ENCODE data around the gene BANF2.

The BANF2 gene

DNA sequence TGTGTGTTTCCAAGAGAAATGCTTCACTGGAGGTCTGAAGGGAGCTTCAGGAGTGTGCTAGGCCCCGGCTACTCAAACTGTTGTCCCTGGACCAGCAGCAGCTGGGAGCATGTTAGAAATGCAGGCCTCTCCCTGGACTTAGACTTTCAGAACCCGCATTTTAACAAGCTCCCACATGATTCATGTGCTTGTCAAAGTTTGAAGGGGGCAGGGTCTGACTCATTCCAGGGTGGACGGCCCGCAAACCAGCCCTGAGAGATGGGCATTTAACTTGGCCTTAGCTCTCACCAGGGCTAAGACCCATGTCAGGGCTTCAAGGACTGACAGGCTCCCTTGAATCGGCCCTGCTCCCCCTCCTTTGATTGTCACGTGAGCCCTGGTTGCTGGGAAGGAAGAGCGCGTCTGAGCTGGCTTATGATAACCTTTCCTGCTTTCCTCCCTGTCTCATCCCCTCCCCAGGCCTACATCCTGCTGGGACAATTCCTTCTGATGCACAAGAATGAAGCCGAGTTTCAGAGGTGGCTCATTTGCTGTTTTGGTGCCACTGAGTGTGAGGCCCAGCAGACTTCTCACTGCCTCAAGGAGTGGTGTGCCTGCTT lies 35.5 kb downstream of the BANF2 start:
- peaks cover 6% of the 10 kb centered on the region; the same call in 1 of the 2 replicates for H4K20me1 ChIP-seq (ENCODE audit: insufficient read depth, low read length)
- H2AFZ ChIP-seq (ENCODE audit: low read depth, low read length), result no peak overlapping the region

DNA sequence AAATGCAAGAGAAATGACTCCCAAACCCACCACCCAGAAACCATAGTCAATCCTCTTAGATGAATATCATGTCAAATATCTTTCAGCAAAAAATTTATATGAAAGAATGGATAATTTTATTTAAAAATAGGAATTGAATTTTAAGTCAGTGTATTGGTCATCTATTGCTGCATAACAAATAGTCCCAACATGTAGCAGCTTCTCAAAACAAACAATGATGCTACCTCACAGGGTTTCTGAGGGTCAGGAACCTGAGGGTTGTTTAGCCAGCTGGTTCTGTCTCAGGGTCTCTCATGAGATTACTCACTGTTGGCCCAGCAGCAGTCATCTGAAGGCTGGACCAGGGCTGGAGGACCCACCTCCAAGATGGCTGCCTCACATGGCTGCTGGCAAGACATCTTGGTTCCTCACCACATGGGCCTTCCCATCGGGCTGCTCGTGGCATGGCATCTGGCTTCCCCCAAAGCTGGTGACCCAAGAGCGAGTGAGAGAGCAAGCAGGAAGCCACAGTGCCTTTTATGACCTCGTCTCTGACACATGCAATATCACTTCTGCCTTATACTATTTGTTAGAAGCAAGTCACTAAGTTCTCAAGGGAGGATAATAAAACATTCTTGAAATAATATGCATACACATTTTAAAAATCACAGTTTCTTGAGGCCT lies 36.3 kb downstream of the BANF2 start:
- Histone ChIP-seq H3K79me2 (ENCODE audit: insufficient read depth, low read length) (no peaks in the 10 kb centered on the region), H3K27me3 (ENCODE audit: insufficient read depth, low read length, poor library complexity) (no peaks in the 10 kb centered on the region), H2AFZ (ENCODE audit: low read depth, low read length) (no peak overlapping the region), H3K36me3 (ENCODE audit: insufficient read depth, low read length) (no peaks in the 10 kb centered on the region), H3K4me1 (ENCODE audit: insufficient read depth, low read length) (no peaks in the 10 kb centered on the region), H4K20me1 (ENCODE audit: insufficient read depth, low read length) (peaks cover 6% of the 10 kb centered on the region; the same call in 1 of the 2 replicates), H3K9ac (ENCODE audit: low read depth, low read length) (no peak overlapping the region), H3K4me3 (ENCODE audit: low read depth in 1 of 2, low read length in 2 of 2) (no peak overlapping the region), H3K9me3 (ENCODE audit: insufficient read depth, low read length, severe bottlenecking) (no peaks in the 10 kb centered on the region), H3K27ac (ENCODE audit: low read length) (no peak overlapping the region), H3K4me2 (ENCODE audit: insufficient read depth, low read length) (no peak overlapping the region)
- TF ChIP-seq EZH2 (IDR thresholded peaks at IDR 0.05; ENCODE audit: borderline replicate concordance, low read depth, low read length, severe bottlenecking), result no peak
- TF ChIP-seq, protein P1, sequence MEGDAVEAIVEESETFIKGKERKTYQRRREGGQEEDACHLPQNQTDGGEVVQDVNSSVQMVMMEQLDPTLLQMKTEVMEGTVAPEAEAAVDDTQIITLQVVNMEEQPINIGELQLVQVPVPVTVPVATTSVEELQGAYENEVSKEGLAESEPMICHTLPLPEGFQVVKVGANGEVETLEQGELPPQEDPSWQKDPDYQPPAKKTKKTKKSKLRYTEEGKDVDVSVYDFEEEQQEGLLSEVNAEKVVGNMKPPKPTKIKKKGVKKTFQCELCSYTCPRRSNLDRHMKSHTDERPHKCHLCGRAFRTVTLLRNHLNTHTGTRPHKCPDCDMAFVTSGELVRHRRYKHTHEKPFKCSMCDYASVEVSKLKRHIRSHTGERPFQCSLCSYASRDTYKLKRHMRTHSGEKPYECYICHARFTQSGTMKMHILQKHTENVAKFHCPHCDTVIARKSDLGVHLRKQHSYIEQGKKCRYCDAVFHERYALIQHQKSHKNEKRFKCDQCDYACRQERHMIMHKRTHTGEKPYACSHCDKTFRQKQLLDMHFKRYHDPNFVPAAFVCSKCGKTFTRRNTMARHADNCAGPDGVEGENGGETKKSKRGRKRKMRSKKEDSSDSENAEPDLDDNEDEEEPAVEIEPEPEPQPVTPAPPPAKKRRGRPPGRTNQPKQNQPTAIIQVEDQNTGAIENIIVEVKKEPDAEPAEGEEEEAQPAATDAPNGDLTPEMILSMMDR (IDR thresholded peaks at IDR 0.05; ENCODE audit: borderline replicate concordance, extremely low read depth, low read length, poor library complexity, severe bottlenecking), result no peak
- ATAC-seq (ENCODE audit: insufficient read depth, low read depth) (no peak), DNase-seq (no peak)

More for the DNA sequence above, 35.5 kb downstream of the BANF2 start:
- H3K4me3 ChIP-seq (ENCODE audit: low read depth in 1 of 2, low read length in 2 of 2), result no peak overlapping the region
- no peak overlapping the region for H3K27ac ChIP-seq (ENCODE audit: low read length)
- H3K36me3 ChIP-seq (ENCODE audit: insufficient read depth, low read length), result no peaks in the 10 kb centered on the region
- DNase-seq (no peak), ATAC-seq (ENCODE audit: insufficient read depth, low read depth) (no peak)
- no peaks in the 10 kb centered on the region for H3K27me3 ChIP-seq (ENCODE audit: insufficient read depth, low read length, poor library complexity)
- no peak for TF ChIP-seq EZH2 (IDR thresholded peaks at IDR 0.05; ENCODE audit: borderline replicate concordance, low read depth, low read length, severe bottlenecking)
- TF ChIP-seq, protein P1 (IDR thresholded peaks at IDR 0.05; ENCODE audit: borderline replicate concordance, extremely low read depth, low read length, poor library complexity, severe bottlenecking), result no peak
- H3K4me1 ChIP-seq (ENCODE audit: insufficient read depth, low read length), result no peaks in the 10 kb centered on the region
- no peak overlapping the region for H3K9ac ChIP-seq (ENCODE audit: low read depth, low read length)
- no peaks in the 10 kb centered on the region for H3K79me2 ChIP-seq (ENCODE audit: insufficient read depth, low read length)
- no peaks in the 10 kb centered on the region for H3K9me3 ChIP-seq (ENCODE audit: insufficient read depth, low read length, severe bottlenecking)
- H3K4me2 ChIP-seq (ENCODE audit: insufficient read depth, low read length), result no peak overlapping the region

- Histone ChIP-seq H3K36me3 (ENCODE audit: insufficient read depth, low read length) (no peaks in the 10 kb centered on the region), H3K9me3 (ENCODE audit: insufficient read depth, low read length, severe bottlenecking) (no peaks in the 10 kb centered on the region), H3K4me2 (ENCODE audit: insufficient read depth, low read length) (no peak overlapping the region), H3K9ac (ENCODE audit: low read depth, low read length) (no peak overlapping the region), H3K4me3 (ENCODE audit: low read depth in 1 of 2, low read length in 2 of 2) (no peak overlapping the region), H3K27me3 (ENCODE audit: insufficient read depth, low read length, poor library complexity) (no peaks in the 10 kb centered on the region), H3K4me1 (ENCODE audit: insufficient read depth, low read length) (no peaks in the 10 kb centered on the region), H3K27ac (ENCODE audit: low read length) (no peak overlapping the region), H3K79me2 (ENCODE audit: insufficient read depth, low read length) (no peaks in the 10 kb centered on the region), H4K20me1 (ENCODE audit: insufficient read depth, low read length) (no peaks in the 10 kb centered on the region), H2AFZ (ENCODE audit: low read depth, low read length) (no peak overlapping the region)
- DNase-seq (no peak), ATAC-seq (ENCODE audit: insufficient read depth, low read depth) (no peak)
- no peak for TF ChIP-seq EZH2 (IDR thresholded peaks at IDR 0.05; ENCODE audit: borderline replicate concordance, low read depth, low read length, severe bottlenecking)
- TF ChIP-seq, protein P1 (IDR thresholded peaks at IDR 0.05; ENCODE audit: borderline replicate concordance, extremely low read depth, low read length, poor library complexity, severe bottlenecking), result no peak
Observed at GRCh38 chr20:17738154-17738553, 38.4 kb downstream of the BANF2 start.
